HEK293 (cell line): ENCODE data around the gene DNER.
"Not testable (repeated sequence)": the region's sequence is repeated elsewhere in the genome, so short reads cannot be mapped to it uniquely, and the experiment has no call there.

Experiments used
- CTCF ChIA-PET: fragments of 350-600 bp; formaldehyde crosslinking; extraction: SDS; loops from one replicate; lab custom pipeline; 2021; ENCODE audit warnings: antibody characterized with exemption; lab: Yijun Ruan, JAX
- POLR2A ChIA-PET: fragments of 300-600 bp; formaldehyde crosslinking; extraction: SDS; loops from one replicate; lab custom pipeline; 2020; ENCODE audit warnings: antibody characterized with exemption, inconsistent platforms; lab: Yijun Ruan, JAX
- H3K27ac ChIP-seq: fragments of 200-500 bp; sonication (Bioruptor generic); 2 replicates; pipeline ENCODE4 v1.5.1; 2014; ENCODE audit warnings: low read depth, low read length, control low read depth, inconsistent platforms; ENCODE audit errors: extremely low read depth
- H3K36me3 ChIP-seq, 2 experiments: fragments of 200-500 bp in 1 of 2; sonication (Bioruptor generic) in 1 of 2; 1 replicate in 1 of 2; 2 replicates in 1 of 2; pipeline ENCODE4 v1.5.1; 2014 to 2017; ENCODE audit warnings: inconsistent platforms in 2 of 2, low read length in 2 of 2; ENCODE audit not compliant: control insufficient read depth in 2 of 2, insufficient read depth in 1 of 2
- H3K4me1 ChIP-seq: fragments of 200-500 bp; sonication (Bioruptor generic); 2 replicates; pipeline ENCODE4 v1.5.1; 2014; ENCODE audit warnings: mild to moderate bottlenecking, low read length, inconsistent platforms; ENCODE audit not compliant: control insufficient read depth, insufficient read depth
- H3K4me3 ChIP-seq: 2 replicates; pipeline ENCODE4 v1.5.1; 2011; ENCODE audit warnings: low read depth, mild to moderate bottlenecking, control low read depth, low read length, moderate library complexity
- H3K9me3 ChIP-seq: fragments of 200-500 bp; sonication (Bioruptor generic); 2 replicates; pipeline ENCODE4 v1.5.1; 2014; ENCODE audit warnings: low read depth, low read length, inconsistent platforms; ENCODE audit not compliant: control insufficient read depth, insufficient read depth
- EGR2 ChIP-seq: fragments of 450-650 bp; formaldehyde crosslinking; IDR thresholded peaks from 2 replicates; pipeline ENCODE4 v1.5.1; 2016; ENCODE audit warnings: low read depth, missing biosample characterization, missing genetic modification characterization
- KLF1 ChIP-seq: fragments of 450-650 bp; formaldehyde crosslinking; IDR thresholded peaks from 2 replicates; pipeline ENCODE4 v1.5.1; 2016; ENCODE audit warnings: missing biosample characterization, missing genetic modification characterization
- PBX3 ChIP-seq: sonication (generic); formaldehyde crosslinking; IDR thresholded peaks from 2 replicates; pipeline ENCODE4 v1.8.1; 2022; ENCODE audit warnings: mild to moderate bottlenecking, moderate library complexity, missing genetic modification reagents
- REPIN1 ChIP-seq: fragments of 450-650 bp; formaldehyde crosslinking; IDR thresholded peaks from 2 replicates; pipeline ENCODE4 v1.5.1; 2017; ENCODE audit warnings: missing biosample characterization, missing genetic modification characterization, low read depth
- SP3 ChIP-seq: fragments of 450-650 bp; formaldehyde crosslinking; IDR thresholded peaks from 2 replicates; pipeline ENCODE4 v1.5.1; 2016; ENCODE audit warnings: missing biosample characterization, missing genetic modification characterization
- ZFHX2 ChIP-seq: fragments of 450-650 bp; formaldehyde crosslinking; conservative IDR thresholded peaks from 2 replicates; pipeline ENCODE4 v1.5.1; 2016; ENCODE audit warnings: missing biosample characterization, missing genetic modification characterization
- ZFP41 ChIP-seq: fragments of 450-650 bp; formaldehyde crosslinking; IDR thresholded peaks from 2 replicates; pipeline ENCODE4 v1.5.1; 2016; ENCODE audit warnings: missing biosample characterization, missing genetic modification characterization, borderline replicate concordance
- ZFP69B ChIP-seq: fragments of 450-650 bp; formaldehyde crosslinking; IDR thresholded peaks from 2 replicates; pipeline ENCODE4 v1.5.1; 2016; ENCODE audit warnings: missing biosample characterization, missing genetic modification characterization
- ZNF148 ChIP-seq: fragments of 450-650 bp; formaldehyde crosslinking; IDR thresholded peaks from 2 replicates; pipeline ENCODE4 v1.5.0; 2017; ENCODE audit warnings: missing biosample characterization, missing genetic modification characterization, borderline replicate concordance
- ZNF473 ChIP-seq: fragments of 450-650 bp; formaldehyde crosslinking; IDR thresholded peaks from 2 replicates; pipeline ENCODE4 v1.5.1; 2017; ENCODE audit warnings: missing biosample characterization, missing genetic modification characterization
- ZNF501 ChIP-seq: fragments of 450-650 bp; formaldehyde crosslinking; IDR thresholded peaks from 2 replicates; pipeline ENCODE4 v1.5.1; 2016; ENCODE audit warnings: missing biosample characterization, missing genetic modification characterization
- ZNF510 ChIP-seq: fragments of 450-650 bp; formaldehyde crosslinking; IDR thresholded peaks from 2 replicates; pipeline ENCODE4 v1.5.1; 2018; ENCODE audit warnings: mild to moderate bottlenecking, missing genetic modification characterization, missing biosample characterization; ENCODE audit not compliant: insufficient replicate concordance
- ZNF529 ChIP-seq: fragments of 450-650 bp; formaldehyde crosslinking; IDR thresholded peaks from 2 replicates; pipeline ENCODE4 v1.5.1; 2017; ENCODE audit warnings: missing genetic modification characterization, missing biosample characterization; ENCODE audit not compliant: insufficient replicate concordance
- ZNF544 ChIP-seq: fragments of 450-650 bp; formaldehyde crosslinking; IDR thresholded peaks from 2 replicates; pipeline ENCODE4 v1.5.0; 2017; ENCODE audit warnings: missing biosample characterization, missing genetic modification characterization
- ZNF558 ChIP-seq: fragments of 450-650 bp; formaldehyde crosslinking; IDR thresholded peaks from 2 replicates; pipeline ENCODE4 v1.5.1; 2016; ENCODE audit warnings: missing biosample characterization, missing genetic modification characterization
- ZNF585B ChIP-seq: fragments of 450-650 bp; formaldehyde crosslinking; IDR thresholded peaks from 2 replicates; pipeline ENCODE4 v1.5.1; 2016; ENCODE audit warnings: missing biosample characterization, missing genetic modification characterization
- ZNF658 ChIP-seq: fragments of 450-650 bp; formaldehyde crosslinking; IDR thresholded peaks from 2 replicates; pipeline ENCODE4; 2016; ENCODE audit warnings: missing biosample characterization, missing genetic modification characterization
- ZNF670 ChIP-seq: fragments of 450-650 bp; formaldehyde crosslinking; IDR thresholded peaks from 2 replicates; pipeline ENCODE4 v1.5.1; 2016; ENCODE audit warnings: missing biosample characterization, missing genetic modification characterization, low read depth
- ZNF777 ChIP-seq: fragments of 450-650 bp; formaldehyde crosslinking; IDR thresholded peaks from 2 replicates; pipeline ENCODE4 v1.5.1; 2017; ENCODE audit warnings: missing biosample characterization, missing genetic modification characterization, borderline replicate concordance

Gene DNER

DNA sequence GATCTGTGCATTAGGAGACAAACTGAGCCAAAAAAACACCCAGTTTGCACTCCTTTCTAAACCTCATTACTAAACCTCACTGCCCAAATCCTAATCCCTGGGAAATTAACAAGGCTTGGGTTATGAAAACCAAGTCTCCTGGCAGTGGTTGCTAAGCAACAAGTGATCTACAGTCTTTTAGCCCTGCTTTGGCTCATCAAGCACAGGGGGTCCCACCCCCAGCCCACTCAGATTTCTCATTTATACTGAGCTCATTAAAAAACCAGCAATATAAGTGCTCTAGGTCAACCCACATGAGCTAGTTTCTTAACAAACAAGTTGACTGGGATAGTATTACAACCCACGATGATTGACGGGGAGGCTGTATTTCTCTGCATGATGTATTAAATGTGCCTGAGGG, 18.4 kb downstream of the DNER start (continued):
- no peak for TF ChIP-seq SP3 (tag by site-specific recombination)
- no peak for TF ChIP-seq ZFHX2 (tag by site-specific recombination)
- no peak for TF ChIP-seq ZNF529 (tag by site-specific recombination)
- TF ChIP-seq REPIN1 (tag by site-specific recombination), result no peak
- TF ChIP-seq PBX3, result no peak
- TF ChIP-seq, all 188 proteins: peak for 0

DNA sequence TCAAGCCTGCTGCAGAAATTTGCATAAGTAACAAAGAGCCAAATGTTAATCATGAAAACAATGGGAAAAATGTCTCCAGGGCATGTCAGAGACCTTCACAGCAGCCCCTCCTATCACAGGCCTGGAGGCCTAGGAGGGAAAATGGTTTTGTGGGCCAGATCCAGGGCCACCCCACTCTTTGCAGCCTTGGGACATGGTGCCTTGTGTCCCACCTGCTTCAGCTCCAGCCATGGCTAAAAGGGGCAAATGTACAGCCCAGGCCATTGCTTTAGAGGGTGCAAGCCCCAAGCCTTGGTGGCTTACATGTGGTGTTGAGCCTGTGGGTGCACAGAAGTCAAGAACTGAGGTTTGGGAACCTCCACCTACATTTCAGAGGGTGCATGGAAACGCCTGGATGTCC, 20.5 kb downstream of the DNER start:
- H3K4me1 ChIP-seq, POLR2A ChIA-PET, H3K4me3 ChIP-seq, H3K36me3 ChIP-seq, H3K27ac ChIP-seq, H3K9me3 ChIP-seq, CTCF ChIA-PET: not testable (repeated sequence)
- peak; percentile 64 for TF ChIP-seq ZNF585B (tag by site-specific recombination)

GRCh38 chr2:229691631-229692030, 22.7 kb downstream of the DNER start:
- H3K4me3 ChIP-seq, result no peak overlapping the region
- no peaks in the 10 kb centered on the region for H3K9me3 ChIP-seq
- POLR2A ChIA-PET, result no interaction called here
- H3K36me3 ChIP-seq, result no peaks in the 10 kb centered on the region
- no peaks in the 10 kb centered on the region for H3K4me1 ChIP-seq
- TF ChIP-seq ZNF501 (tag by site-specific recombination) (no peak), ZNF510 (tag by site-specific recombination) (no peak), ZNF558 (tag by site-specific recombination) (no peak), ZNF658 (no peak), ZNF670 (tag by site-specific recombination) (no peak), ZNF777 (tag by site-specific recombination) (no peak), KLF1 (tag by site-specific recombination) (no peak), ZNF148 (no peak), ZFP41 (tag by site-specific recombination) (no peak), ZNF473 (tag by site-specific recombination) (no peak), ZFP69B (no peak), ZNF544 (tag by site-specific recombination) (no peak), EGR2 (no peak)
- TF ChIP-seq, all 188 proteins: peak for 0
- no peak overlapping the region for H3K27ac ChIP-seq
- CTCF ChIA-PET, result interaction anchor here (0.7 kb wide), 1 partner anchor 993 kb away, joined by 3 read pairs; no protein-coding TSS in a partner anchor
